ENCODE data around the gene RPH3AL.
"Not testable (repeated sequence)": the region's sequence is repeated elsewhere in the genome, so short reads cannot be mapped to it uniquely, and the experiment has no call there.

Gene RPH3AL

GRCh38 chr17:379531-380465, 27.2 kb upstream of the RPH3AL start:
- no peak for DNase-seq (ENCODE audit: low spot score)

GRCh38 chr17:378068-378467, 25.5 kb upstream of the RPH3AL start:
- no peak for DNase-seq (ENCODE audit: low spot score)

- no peak for DNase-seq (ENCODE audit: low spot score)
Observed at GRCh38 chr17:376936-377863, 24.6 kb upstream of the RPH3AL start.

GRCh38 chr17:373613-374230, 21.1 kb upstream of the RPH3AL start:
- no peak for DNase-seq (ENCODE audit: low spot score)

- no peak for DNase-seq (ENCODE audit: low spot score)
Observed at GRCh38 chr17:372157-373152, 19.8 kb upstream of the RPH3AL start.

GRCh38 chr17:371583-371982, 19.0 kb upstream of the RPH3AL start:
- no peak for DNase-seq (ENCODE audit: low spot score)

- DNase-seq (ENCODE audit: low spot score), result not testable (repeated sequence)
Observed at GRCh38 chr17:367656-368055, 15.0 kb upstream of the RPH3AL start.

- DNase-seq (ENCODE audit: low spot score), result not testable (repeated sequence)
Observed at GRCh38 chr17:366657-367615, 14.3 kb upstream of the RPH3AL start.

- DNase-seq (ENCODE audit: low spot score), result no peak
Observed at GRCh38 chr17:364766-365165, 12.2 kb upstream of the RPH3AL start.

GRCh38 chr17:364308-364707, 11.7 kb upstream of the RPH3AL start:
- no peak for DNase-seq (ENCODE audit: low spot score)

GRCh38 chr17:362721-363120, 10.1 kb upstream of the RPH3AL start:
- no peak for DNase-seq (ENCODE audit: low spot score)

- DNase-seq (ENCODE audit: low spot score), result no peak
Observed at GRCh38 chr17:360092-360750, 7.6 kb upstream of the RPH3AL start.

- DNase-seq (ENCODE audit: low spot score), result no peak
Observed at GRCh38 chr17:358491-359151, 6.0 kb upstream of the RPH3AL start.

GRCh38 chr17:357644-358043, 5.0 kb upstream of the RPH3AL start:
- DNase-seq (ENCODE audit: low spot score), result no peak

GRCh38 chr17:356671-357434, 4.2 kb upstream of the RPH3AL start:
- no peak for DNase-seq (ENCODE audit: low spot score)

GRCh38 chr17:354651-355556, 2.3 kb upstream of the RPH3AL start:
- no peak for DNase-seq (ENCODE audit: low spot score)

GRCh38 chr17:353838-354234, 1.2 kb upstream of the RPH3AL start:
- DNase-seq (ENCODE audit: low spot score), result no peak
